Measurements from ENCODE around the gene RPS6KA5. TPM values are rescaled to one million over a fixed set of nuclear protein-coding genes. Genes with fewer than 3 reads are reported as not detected.

RPS6KA5 gene
- total RNA-seq, 2 donors from 2014 or later, result 3.3 to 5.1 TPM

DNA sequence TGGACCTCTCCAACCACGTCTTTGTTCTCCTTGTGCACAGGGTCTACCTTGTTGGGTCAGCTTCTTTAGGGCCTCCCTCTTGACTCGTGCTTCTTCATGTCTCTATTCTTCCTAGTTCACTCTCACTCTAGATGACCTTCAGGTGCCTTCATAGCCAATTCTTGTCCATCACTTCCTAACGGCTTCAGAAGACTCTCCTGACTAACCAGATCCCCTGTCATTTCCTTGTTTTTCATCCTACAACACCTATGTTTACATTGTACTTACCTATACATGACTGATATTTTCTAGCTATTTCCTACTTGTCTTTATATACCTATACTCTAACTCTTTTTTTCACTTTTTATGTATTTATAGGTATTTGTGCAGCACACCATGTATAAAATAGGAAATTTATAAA, 117.1 kb downstream of the RPS6KA5 start:
- Mint-ChIP-seq H3K27ac (no peak overlapping the region), H3K36me3 (ENCODE audit: low read depth) (peaks cover 15% of the 10 kb centered on the region), H3K9me3 (peaks cover 25% of the 10 kb centered on the region), H3K4me3 (no peak overlapping the region), H3K27me3 (ENCODE audit: insufficient read depth) (no peaks in the 10 kb centered on the region), H3K4me1 (no peaks in the 10 kb centered on the region)
- Histone ChIP-seq H3K4me3 (ENCODE audit: low read length) (no peak overlapping the region), H3K36me3 (ENCODE audit: control insufficient read depth, insufficient read depth, low read length) (no peaks in the 10 kb centered on the region), H3K4me1 (ENCODE audit: control insufficient read depth, insufficient read depth, low read length) (no peaks in the 10 kb centered on the region), H3K27ac (ENCODE audit: low read depth, low read length) (no peak overlapping the region), H3K9ac (ENCODE audit: extremely low read depth, low read length, poor library complexity, severe bottlenecking) (no peak overlapping the region), H3K9me3 (ENCODE audit: control insufficient read depth, low read length) (peaks cover 10% of the 10 kb centered on the region), H3K27me3 (ENCODE audit: control insufficient read depth, insufficient read depth, low read length, poor library complexity, severe bottlenecking) (no peaks in the 10 kb centered on the region)
- TF ChIP-seq CTCF (conservative IDR thresholded peaks at IDR 0.05), result no peak
- no peak for DNase-seq
- WGBS, 2 experiments (ENCODE audit: insufficient coverage in 1 of 2, insufficient read length in 1 of 2), result 84 to 89% methylated on average over 3 of the region's 3 CpGs

- Mint-ChIP-seq H3K9me3 (peaks cover 33% of the 10 kb centered on the region), H3K27me3 (ENCODE audit: insufficient read depth) (no peaks in the 10 kb centered on the region), H3K27ac (no peak overlapping the region), H3K4me3 (no peak overlapping the region), H3K36me3 (ENCODE audit: low read depth) (peaks cover 20% of the 10 kb centered on the region), H3K4me1 (no peaks in the 10 kb centered on the region)
- Histone ChIP-seq H3K9ac (ENCODE audit: extremely low read depth, low read length, poor library complexity, severe bottlenecking) (no peak overlapping the region), H3K4me3 (ENCODE audit: low read length) (no peak overlapping the region), H3K27me3 (ENCODE audit: control insufficient read depth, insufficient read depth, low read length, poor library complexity, severe bottlenecking) (no peaks in the 10 kb centered on the region), H3K4me1 (ENCODE audit: control insufficient read depth, insufficient read depth, low read length) (no peaks in the 10 kb centered on the region), H3K36me3 (ENCODE audit: control insufficient read depth, insufficient read depth, low read length) (no peaks in the 10 kb centered on the region), H3K27ac (ENCODE audit: low read depth, low read length) (no peak overlapping the region), H3K9me3 (ENCODE audit: control insufficient read depth, low read length) (peaks cover 13% of the 10 kb centered on the region)
- DNase-seq, result no peak
- 91 to 100% methylated on average over 1 to 2 of the region's 2 CpGs for WGBS, 2 experiments (ENCODE audit: insufficient coverage in 1 of 2, insufficient read length in 1 of 2)
- TF ChIP-seq CTCF (conservative IDR thresholded peaks at IDR 0.05), result no peak
Observed at GRCh38 chr14:90942511-90942910, 117.9 kb downstream of the RPS6KA5 start.

DNA sequence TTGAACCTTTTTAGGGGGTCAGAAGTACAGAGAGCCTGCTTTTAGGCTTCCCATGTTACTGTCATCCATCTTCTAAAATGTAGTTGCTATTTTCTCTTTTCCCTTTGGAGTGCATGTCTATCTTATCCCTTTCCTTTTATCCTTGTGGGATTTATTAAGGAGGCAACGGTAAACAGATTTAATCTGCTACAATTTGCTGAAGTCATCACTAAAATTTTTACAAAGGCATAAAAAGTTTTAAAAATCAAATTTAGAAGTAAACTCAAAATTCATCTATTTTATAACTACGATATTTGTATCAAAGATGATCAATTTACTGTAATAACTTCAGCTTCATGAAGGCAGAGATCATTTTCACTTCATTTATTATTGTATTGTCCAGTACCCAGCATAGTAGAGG, 118.7 kb downstream of the RPS6KA5 start:
- Mint-ChIP-seq H3K27ac (no peak overlapping the region), H3K4me3 (no peak overlapping the region)
- no peaks in the 10 kb centered on the region for H3K27me3 ChIP-seq (ENCODE audit: control insufficient read depth, insufficient read depth, low read length, poor library complexity, severe bottlenecking)

More for the DNA sequence above, 118.7 kb downstream of the RPS6KA5 start:
- H3K9me3 Mint-ChIP-seq, result peaks cover 41% of the 10 kb centered on the region
- H3K36me3 Mint-ChIP-seq (ENCODE audit: low read depth), result peaks cover 27% of the 10 kb centered on the region
- no peak overlapping the region for H3K9ac ChIP-seq (ENCODE audit: extremely low read depth, low read length, poor library complexity, severe bottlenecking)
- no peaks in the 10 kb centered on the region for H3K36me3 ChIP-seq (ENCODE audit: control insufficient read depth, insufficient read depth, low read length)
- peaks cover 13% of the 10 kb centered on the region for H3K9me3 ChIP-seq (ENCODE audit: control insufficient read depth, low read length)
- H3K4me1 Mint-ChIP-seq, result no peaks in the 10 kb centered on the region
- H3K4me1 ChIP-seq (ENCODE audit: control insufficient read depth, insufficient read depth, low read length), result no peaks in the 10 kb centered on the region
- no peaks in the 10 kb centered on the region for H3K27me3 Mint-ChIP-seq (ENCODE audit: insufficient read depth)
- DNase-seq, result no peak
- 86% methylated on average over 2 of the region's 2 CpGs; no CpG with 5 or more reads in 1 of the 2 experiments for WGBS, 2 experiments (ENCODE audit: insufficient coverage in 1 of 2, insufficient read length in 1 of 2)
- no peak for TF ChIP-seq CTCF (conservative IDR thresholded peaks at IDR 0.05)
- H3K4me3 ChIP-seq (ENCODE audit: low read length), result no peak overlapping the region
- H3K27ac ChIP-seq (ENCODE audit: low read depth, low read length), result no peak overlapping the region

Measured in endodermal cell (in vitro differentiated cells).